Right lobe of liver (tissue), 6 donors: Measurements from ENCODE around the gene INTS1. TPM values are rescaled to one million over a fixed set of nuclear protein-coding genes. Genes with fewer than 3 reads are reported as not detected.
A peak's percentile ranks its signal among the peaks of the same experiment; 100 is the strongest.

ENCODE experiments used
- ATAC-seq, 4 donors: fragments of 200-7000 bp; cut with Tn5 transposase; one replicate each; pipeline ENCODE4 v1.9.1; 2020; ENCODE audit warnings: mild to moderate bottlenecking in 4 of 4, moderate library complexity in 4 of 4
- DNase-seq, 3 donors: peaks; one replicate each; pipeline ENCODE4 v3.0.0-alpha.2; 2020
- H3K27ac ChIP-seq, 3 donors: fragments of 200-600 bp; one replicate each; pipeline ENCODE4 v1.8.0; 2022
- H3K27me3 ChIP-seq, 2 donors: fragments of 200-600 bp; one replicate each; pipeline ENCODE4 v1.8.0; 2022
- H3K36me3 ChIP-seq, 4 donors: fragments of 200-600 bp; sonication (generic) in 1 of 4; one replicate each; pipeline versions ENCODE4 v1.5.1 to v1.8.0; 2017 to 2022; ENCODE audit warnings: control low read depth in 1 of 4
- H3K4me1 ChIP-seq, 4 donors: fragments of 200-600 bp; sonication (generic) in 1 of 4; one replicate each; pipeline versions ENCODE4 v1.5.1 to v1.8.0; 2017 to 2022; ENCODE audit warnings: control low read depth in 1 of 4
- H3K4me3 ChIP-seq, 3 donors: fragments of 200-600 bp; one replicate each; pipeline ENCODE4 v1.8.0; 2022
- H3K9me3 ChIP-seq, 4 donors: fragments of 200-600 bp; sonication (generic) in 1 of 4; one replicate each; pipeline versions ENCODE4 v1.5.1 to v1.8.0; 2017 to 2022; ENCODE audit warnings: control low read depth in 1 of 4
- CTCF ChIP-seq, 4 donors: fragments of 200-600 bp in 3 of 4; fragments of 450-650 bp in 1 of 4; IDR thresholded peaks; one replicate each; pipeline versions ENCODE4 v1.5.1 to v1.8.0; 2016 to 2022; ENCODE audit warnings: antibody characterized with exemption in 4 of 4, mild to moderate bottlenecking in 2 of 4
- POLR2A ChIP-seq: fragments of 450-650 bp; IDR thresholded peaks from one replicate; pipeline ENCODE4 v1.6.1; 2017; ENCODE audit warnings: antibody characterized with exemption, mild to moderate bottlenecking
- WGBS: methylation state at CpG from one replicate; pipeline ENCODE4 v1.1.6; 2018; ENCODE audit warnings: low coverage, low lambda C conversion rate; ENCODE audit not compliant: insufficient coverage; ENCODE audit errors: missing lambda C conversion rate; 5-methylcytosine and 5-hydroxymethylcytosine counted together
- intact Hi-C, 2 donors: fragments of 100-400 bp; cut with DNase I; formaldehyde crosslinking; loops; one replicate each; pipeline versions ENCODE4 v1.11.2 to v1.14.1; 2022
- total RNA-seq, 6 experiments: library from RNA; depleted of rRNA in 2 of 6; stranded (reverse); fragments of >200 nt in 2 of 6; fragmentation: NEBNext Ultra II Directional in 3 of 6; extraction: Animal tissue kit (Norgen Biotek cat#: 25700) in 3 of 6; gene quantifications; one replicate each; pipeline versions ENCODE4 v1.1.0 to v1.2.4, GENCODE V29; 2016 to 2023
- donor health status: DM: no; HTN: yes; CAD: no.
- donor health status: DM: no; HTN: no; CAD: no.
- donor health status: DM: no; HTN: no; CAD: no.
- donor health status: DM: no; HTN: yes; CAD: no.
- donor health status: DM: no; HTN: yes; CAD: no.

Gene INTS1
- total RNA-seq, 6 experiments from 2014 or later = 30.1 to 49.6 (median 41.2) TPM

GRCh38 chr7:1422512-1423263 is 81.5 kb downstream of the INTS1 start:
- Histone ChIP-seq H3K4me1 (no peaks in the 10 kb centered on the region), H3K36me3 (no peaks in the 10 kb centered on the region), H3K9me3 (no peaks in the 10 kb centered on the region), H3K27ac (no peak overlapping the region), H3K4me3 (no peak overlapping the region), H3K27me3 (no peaks in the 10 kb centered on the region)
- TF ChIP-seq CTCF (IDR thresholded peaks at IDR 0.05) = no peak
- TF ChIP-seq POLR2A = no peak
- DNase-seq = peak in 1 of 3 donors; percentile 37
- 18% methylated on average over 17 of the region's 24 CpGs for WGBS
- intact Hi-C loops = loop anchor here in 1 of 2 donors (10.0 kb wide), 1 partner anchor 52 kb away; no protein-coding TSS in a partner anchor
- ATAC-seq = no peak

- intact Hi-C loops = loop anchor here in 1 of 2 donors (10.0 kb wide), 1 partner anchor 53 kb away; no protein-coding TSS in a partner anchor
- H3K27me3 ChIP-seq = no peaks in the 10 kb centered on the region
Observed at GRCh38 chr7:1421946-1422345, 82.2 kb downstream of the INTS1 start.

GRCh38 chr7:1421020-1421790 is 83.0 kb downstream of the INTS1 start:
- peak in 2 of 3 donors; percentile 34 to 57 for DNase-seq
- Histone ChIP-seq H3K4me1 (no peaks in the 10 kb centered on the region), H3K4me3 (no peak overlapping the region), H3K9me3 (no peaks in the 10 kb centered on the region), H3K27ac (no peak overlapping the region), H3K27me3 (no peaks in the 10 kb centered on the region), H3K36me3 (no peaks in the 10 kb centered on the region)
- TF ChIP-seq POLR2A = no peak
- TF ChIP-seq CTCF (IDR thresholded peaks at IDR 0.05) = no peak
- WGBS = 62% methylated on average over 6 of the region's 41 CpGs
- intact Hi-C loops = loop anchor here in 1 of 2 donors (10.0 kb wide), 1 partner anchor 54 kb away; no protein-coding TSS in a partner anchor
- ATAC-seq = no peak

More at GRCh38 chr7:1421946-1422345, 82.2 kb downstream of the INTS1 start:
- H3K27ac ChIP-seq = no peak overlapping the region
- no peaks in the 10 kb centered on the region for H3K9me3 ChIP-seq
- no peak for TF ChIP-seq CTCF (IDR thresholded peaks at IDR 0.05)
- TF ChIP-seq POLR2A = no peak
- H3K36me3 ChIP-seq = no peaks in the 10 kb centered on the region
- ATAC-seq = no peak
- H3K4me1 ChIP-seq = no peaks in the 10 kb centered on the region
- DNase-seq = no peak
- WGBS = no CpG with 5 or more reads among the region's 8 CpGs
- no peak overlapping the region for H3K4me3 ChIP-seq

Other genes starting within 250 kb of the INTS1 start
- 10 to 100 TPM in 5 of 6 experiments, 1 to 10 TPM in 1; 8.2 to 23.8 (median 13.6) TPM for gene MICALL2, start 44.9 kb downstream of the INTS1 start, total RNA-seq
- 10 to 100 TPM in 4 of 6 experiments, 1 to 10 TPM in 2; 6.9 to 29.7 (median 13.1) TPM for gene MAFK, start 26.3 kb upstream of the INTS1 start, total RNA-seq
- 10 to 100 TPM; 15.1 to 32.8 (median 26.7) TPM for gene TMEM184A, start 51.8 kb upstream of the INTS1 start, total RNA-seq
- 10 to 100 TPM in 2 of 6 experiments, 1 to 10 TPM in 4; 7.6 to 28.1 (median 9.2) TPM for gene PSMG3, start 65.6 kb upstream of the INTS1 start, total RNA-seq
- 10 to 100 TPM in 1 of 6 experiments, 1 to 10 TPM in 5; 5.4 to 13.0 (median 7.5) TPM for gene ELFN1, start 165.9 kb upstream of the INTS1 start, total RNA-seq